ENCODE data around the gene PEG3.

DNA sequence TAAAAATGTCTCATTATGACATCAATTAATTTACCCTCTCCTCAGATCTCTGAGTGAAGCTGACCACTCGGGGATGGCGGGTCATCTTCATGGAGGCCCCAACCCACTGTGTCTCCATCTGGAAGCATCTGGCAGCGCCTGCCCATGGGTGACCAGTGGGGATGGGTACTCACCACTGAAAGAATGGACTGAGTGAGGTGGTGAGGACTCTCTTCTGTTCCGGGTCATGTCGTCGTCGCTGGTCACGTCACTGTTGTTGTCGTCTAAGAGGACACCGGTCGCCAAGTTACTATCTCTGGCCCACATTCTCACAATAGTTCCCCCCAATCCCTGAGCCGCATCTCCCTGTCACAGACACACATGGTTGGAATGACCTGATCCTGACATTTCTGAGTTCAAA, 17.1 kb downstream of the PEG3 start:
- TF ChIP-seq, protein P1, sequence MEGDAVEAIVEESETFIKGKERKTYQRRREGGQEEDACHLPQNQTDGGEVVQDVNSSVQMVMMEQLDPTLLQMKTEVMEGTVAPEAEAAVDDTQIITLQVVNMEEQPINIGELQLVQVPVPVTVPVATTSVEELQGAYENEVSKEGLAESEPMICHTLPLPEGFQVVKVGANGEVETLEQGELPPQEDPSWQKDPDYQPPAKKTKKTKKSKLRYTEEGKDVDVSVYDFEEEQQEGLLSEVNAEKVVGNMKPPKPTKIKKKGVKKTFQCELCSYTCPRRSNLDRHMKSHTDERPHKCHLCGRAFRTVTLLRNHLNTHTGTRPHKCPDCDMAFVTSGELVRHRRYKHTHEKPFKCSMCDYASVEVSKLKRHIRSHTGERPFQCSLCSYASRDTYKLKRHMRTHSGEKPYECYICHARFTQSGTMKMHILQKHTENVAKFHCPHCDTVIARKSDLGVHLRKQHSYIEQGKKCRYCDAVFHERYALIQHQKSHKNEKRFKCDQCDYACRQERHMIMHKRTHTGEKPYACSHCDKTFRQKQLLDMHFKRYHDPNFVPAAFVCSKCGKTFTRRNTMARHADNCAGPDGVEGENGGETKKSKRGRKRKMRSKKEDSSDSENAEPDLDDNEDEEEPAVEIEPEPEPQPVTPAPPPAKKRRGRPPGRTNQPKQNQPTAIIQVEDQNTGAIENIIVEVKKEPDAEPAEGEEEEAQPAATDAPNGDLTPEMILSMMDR (IDR thresholded peaks at IDR 0.05; ENCODE audit: poor library complexity): no peak
- TF ChIP-seq EZH2 (IDR thresholded peaks at IDR 0.05; ENCODE audit: borderline replicate concordance): no peak
